ENCODE measurements around the gene UCN2. TPM values are rescaled to one million over a fixed set of nuclear protein-coding genes. Genes with fewer than 3 reads are reported as not detected.

The UCN2 gene
- total and polyA plus RNA-seq, 8 donors = 0.19 TPM; not detected in 7

DNA sequence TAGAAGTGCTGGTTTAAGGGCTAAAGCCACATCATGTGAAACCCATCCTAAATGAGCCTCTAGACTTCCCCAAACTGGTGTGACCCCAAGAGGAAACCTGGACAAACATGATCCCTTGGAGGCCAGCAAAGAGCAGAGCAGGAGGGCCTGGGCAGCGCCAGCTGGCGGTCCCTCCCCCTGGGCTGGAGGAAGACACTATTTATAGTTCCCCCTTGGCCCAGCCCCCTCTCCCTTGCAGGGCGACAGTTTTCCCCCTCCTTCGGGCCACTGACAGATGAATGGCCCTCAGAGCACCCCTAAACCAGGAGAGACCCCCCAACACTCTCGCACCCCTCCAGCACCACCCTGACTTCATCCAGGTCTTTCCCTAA is 2.9 kb downstream of the UCN2 start:
- 45 to 46% methylated on average over 4 to 5 of the region's 5 CpGs for WGBS, 2 donors
- no peak for ATAC-seq
- peak overlapping the region in 2 of 4 donors; percentile 6 to 17 for H3K27ac ChIP-seq
- no peaks in the 10 kb centered on the region for H3K36me3 ChIP-seq
- H3K4me1 ChIP-seq = peaks cover 6 to 10% (median 7%) of the 10 kb centered on the region in 3 donors
- H3K4me3 ChIP-seq = peak overlapping the region in 1 of 4 donors; percentile 10
- intact Hi-C loops (cut with DNase I) = no loop called here
- TF ChIP-seq, protein P1, sequence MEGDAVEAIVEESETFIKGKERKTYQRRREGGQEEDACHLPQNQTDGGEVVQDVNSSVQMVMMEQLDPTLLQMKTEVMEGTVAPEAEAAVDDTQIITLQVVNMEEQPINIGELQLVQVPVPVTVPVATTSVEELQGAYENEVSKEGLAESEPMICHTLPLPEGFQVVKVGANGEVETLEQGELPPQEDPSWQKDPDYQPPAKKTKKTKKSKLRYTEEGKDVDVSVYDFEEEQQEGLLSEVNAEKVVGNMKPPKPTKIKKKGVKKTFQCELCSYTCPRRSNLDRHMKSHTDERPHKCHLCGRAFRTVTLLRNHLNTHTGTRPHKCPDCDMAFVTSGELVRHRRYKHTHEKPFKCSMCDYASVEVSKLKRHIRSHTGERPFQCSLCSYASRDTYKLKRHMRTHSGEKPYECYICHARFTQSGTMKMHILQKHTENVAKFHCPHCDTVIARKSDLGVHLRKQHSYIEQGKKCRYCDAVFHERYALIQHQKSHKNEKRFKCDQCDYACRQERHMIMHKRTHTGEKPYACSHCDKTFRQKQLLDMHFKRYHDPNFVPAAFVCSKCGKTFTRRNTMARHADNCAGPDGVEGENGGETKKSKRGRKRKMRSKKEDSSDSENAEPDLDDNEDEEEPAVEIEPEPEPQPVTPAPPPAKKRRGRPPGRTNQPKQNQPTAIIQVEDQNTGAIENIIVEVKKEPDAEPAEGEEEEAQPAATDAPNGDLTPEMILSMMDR (IDR thresholded peaks at IDR 0.05) = no peak
- no peak for DNase-seq
- H3K27me3 ChIP-seq = no peaks in the 10 kb centered on the region
- no peaks in the 10 kb centered on the region for H3K9me3 ChIP-seq
- no peak for FAIRE-seq

DNA sequence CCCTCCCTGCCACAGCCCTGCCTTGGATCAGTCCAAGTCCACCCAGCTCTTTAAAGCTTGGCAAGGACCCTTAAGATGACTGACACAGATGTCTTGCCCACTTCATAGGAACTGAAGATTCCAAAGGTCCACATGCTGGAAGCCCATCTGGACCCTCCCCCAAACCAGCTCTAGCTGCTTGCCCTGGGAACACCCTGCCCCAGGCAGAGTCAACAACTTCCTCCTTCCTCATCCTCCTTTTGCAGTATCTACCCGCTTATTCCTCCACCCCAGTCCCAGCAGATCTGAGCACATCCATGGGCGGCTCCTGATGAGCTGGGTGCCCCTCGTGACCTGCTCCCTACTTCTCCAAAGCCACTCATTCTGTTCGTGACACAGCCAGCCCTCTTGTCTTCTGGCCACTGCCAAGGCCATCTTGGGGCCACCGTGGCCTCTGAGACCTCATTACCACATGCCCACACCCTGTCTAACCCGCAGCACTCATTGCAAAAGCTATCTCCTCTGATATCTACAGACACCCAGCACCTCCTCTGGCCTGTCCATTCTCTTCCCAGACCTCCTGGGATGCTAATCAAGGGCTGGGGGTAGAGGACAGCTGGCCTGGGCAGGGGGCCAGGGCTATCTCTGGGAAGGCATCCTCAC is 5.0 kb downstream of the UCN2 start:
- H3K4me3 ChIP-seq = no peak overlapping the region
- peak overlapping the region in 1 of 4 donors; percentile 27 for H3K27ac ChIP-seq
- DNase-seq (no peak), ATAC-seq (no peak), FAIRE-seq (no peak)
- peaks cover 11 to 20% (median 17%) of the 10 kb centered on the region in 3 donors for H3K4me1 ChIP-seq
- H3K27me3 ChIP-seq = no peaks in the 10 kb centered on the region
- intact Hi-C loops (cut with DNase I) = no loop called here
- TF ChIP-seq, protein P1 (IDR thresholded peaks at IDR 0.05) = no peak
- H3K36me3 ChIP-seq = no peaks in the 10 kb centered on the region
- no peaks in the 10 kb centered on the region for H3K9me3 ChIP-seq
- WGBS, 2 donors = 51 to 56% methylated on average over 6 of the region's 6 CpGs

DNA sequence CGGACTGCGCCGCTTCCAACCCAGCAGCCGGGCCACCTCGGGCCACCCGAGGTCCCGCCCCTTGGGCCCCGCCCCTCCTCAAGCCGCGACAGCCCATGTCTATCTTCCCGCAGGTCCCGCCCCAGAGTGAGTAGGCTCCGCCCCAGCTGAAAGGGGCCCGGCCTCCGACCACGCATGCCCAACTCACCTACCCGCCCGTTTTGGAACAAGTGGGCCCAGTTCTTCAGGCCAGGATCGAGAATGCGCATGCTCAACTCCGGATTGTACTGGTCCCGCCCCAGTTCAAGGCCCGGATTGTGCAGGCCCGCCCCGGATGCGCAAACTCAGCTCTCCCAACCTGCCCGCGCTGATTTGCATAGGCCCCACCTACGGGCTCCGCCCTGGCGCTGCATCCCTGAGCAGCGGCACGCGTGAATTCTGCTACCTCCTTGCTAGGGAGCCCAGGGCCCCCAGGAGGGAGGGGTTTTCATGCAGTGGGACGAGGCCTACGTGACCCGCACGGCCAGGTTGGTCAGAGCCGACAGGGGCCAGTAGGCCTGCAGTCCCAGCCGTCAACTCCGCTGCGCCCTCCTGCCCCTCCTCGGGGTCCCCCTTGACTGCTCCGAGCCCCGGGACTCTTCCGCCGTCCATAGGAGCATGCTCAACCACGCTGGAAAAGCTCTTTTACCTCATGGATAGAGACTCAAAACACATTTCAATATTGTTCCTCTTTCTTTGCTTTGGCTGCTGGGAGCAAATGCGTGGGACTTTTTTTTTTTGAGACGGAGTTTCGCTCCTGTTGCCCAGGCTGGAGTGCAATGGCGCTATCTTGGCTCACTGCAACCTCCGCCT is 6.6 kb downstream of the UCN2 start, which contains the start of gene PFKFB4:
PFKFB4 (minus strand) TSS at position 8 of the 831 bp plus-strand sequence. CDS start 26 bp downstream, outside the sequence.
- Histone ChIP-seq H3K27ac (peak within 1 kb of the TSS; percentile 6 to 48 (median 22)), H3K36me3 (no peaks in the 10 kb centered on the region), H3K9me3 (no peaks in the 10 kb centered on the region), H3K4me1 (peaks cover 25 to 32% (median 31%) of the 10 kb centered on the region in 3 donors), H3K27me3 (no peaks in the 10 kb centered on the region), H3K4me3 (peak within 1 kb of the TSS; percentile 26 to 66 (median 46))
- 0 to 1% methylated on average over 51 to 53 of the region's 53 CpGs for WGBS, 2 donors
- peak; percentile 87 for FAIRE-seq
- intact Hi-C loops (cut with DNase I) = no loop called here
- TF ChIP-seq, protein P1 (IDR thresholded peaks at IDR 0.05) = no peak
- DNase-seq = peak; percentile 98 to 100 (median 100)
- peak; percentile 83 to 89 (median 85) for ATAC-seq

DNA sequence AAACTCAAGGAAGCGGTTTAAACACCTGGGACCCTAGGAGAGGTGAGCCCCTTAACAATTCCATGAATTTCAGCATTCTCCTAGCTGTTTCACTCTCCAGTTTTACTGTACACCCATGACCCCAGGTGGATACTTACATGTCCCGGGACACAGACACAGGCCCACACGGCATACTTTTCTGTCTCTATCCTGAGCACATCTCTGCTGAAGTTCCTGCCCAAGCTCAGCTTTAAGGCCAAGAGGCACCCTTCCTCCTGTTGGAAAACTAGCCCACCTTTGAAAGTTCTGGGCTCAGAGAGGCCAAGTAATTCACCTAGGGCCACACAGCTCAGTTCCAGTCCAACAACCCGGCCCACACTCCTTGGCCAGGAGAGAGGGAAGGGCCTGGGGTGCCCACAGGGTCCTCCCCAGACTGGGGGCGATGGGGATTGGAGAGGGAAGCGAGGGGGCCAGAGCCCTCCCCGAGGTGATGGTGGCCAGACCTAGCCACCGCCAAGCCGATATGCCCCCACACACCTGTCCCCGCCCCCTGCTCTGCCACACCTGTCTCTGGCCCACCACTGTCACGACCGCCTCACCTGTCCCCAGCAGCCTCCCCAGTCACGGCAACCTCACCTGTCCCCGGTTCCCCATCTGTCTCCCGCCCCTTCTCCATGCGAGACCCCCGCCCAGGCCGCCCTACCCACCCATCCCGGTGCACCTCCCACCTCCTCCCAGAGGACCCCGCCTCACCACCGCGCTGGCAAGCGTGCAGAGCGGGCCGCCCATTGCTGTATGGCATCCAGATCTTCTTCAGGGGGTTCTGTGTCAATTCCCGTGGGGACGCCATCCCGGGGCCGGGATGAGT is 7.4 kb downstream of the UCN2 start:
- peaks cover 33 to 41% (median 39%) of the 10 kb centered on the region in 3 donors for H3K4me1 ChIP-seq
- intact Hi-C loops (cut with DNase I) = no loop called here
- TF ChIP-seq, protein P1 (IDR thresholded peaks at IDR 0.05) = no peak
- H3K9me3 ChIP-seq = no peaks in the 10 kb centered on the region
- H3K27me3 ChIP-seq = no peaks in the 10 kb centered on the region
- peak overlapping the region in 3 of 4 donors; percentile 5 to 31 (median 13) for H3K27ac ChIP-seq
- DNase-seq (no peak), FAIRE-seq (no peak), ATAC-seq (no peak)
- 6 to 10% methylated on average over 25 to 29 of the region's 29 CpGs for WGBS, 2 donors
- peak overlapping the region; percentile 26 to 66 (median 46) for H3K4me3 ChIP-seq
- no peaks in the 10 kb centered on the region for H3K36me3 ChIP-seq
